ENCODE measurements around the gene AHNAK.
"Not testable (repeated sequence)": the region's sequence is repeated elsewhere in the genome, so short reads cannot be mapped to it uniquely, and the experiment has no call there.

The AHNAK gene

DNA sequence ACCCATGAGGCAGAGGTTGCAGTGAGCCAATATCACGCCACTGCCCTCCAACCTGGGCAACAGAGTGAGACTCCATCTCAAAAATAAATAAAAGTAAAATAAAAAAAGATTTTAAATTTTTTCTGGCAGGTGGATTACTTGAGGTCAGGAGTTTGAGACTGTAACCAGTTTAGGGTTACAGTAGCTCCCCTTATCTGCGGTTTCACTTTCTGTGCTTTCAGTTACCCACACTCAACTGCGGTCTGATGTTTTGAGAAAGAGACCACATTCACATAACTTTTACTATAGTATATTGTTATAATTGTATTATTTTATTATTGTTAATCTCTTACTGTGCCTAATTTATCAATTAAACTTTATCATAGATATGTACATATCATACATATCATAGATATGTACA lies 160.5 kb downstream of the AHNAK start:
- DNase-seq (ENCODE audit: low read depth, low spot score): not testable (repeated sequence)

DNA sequence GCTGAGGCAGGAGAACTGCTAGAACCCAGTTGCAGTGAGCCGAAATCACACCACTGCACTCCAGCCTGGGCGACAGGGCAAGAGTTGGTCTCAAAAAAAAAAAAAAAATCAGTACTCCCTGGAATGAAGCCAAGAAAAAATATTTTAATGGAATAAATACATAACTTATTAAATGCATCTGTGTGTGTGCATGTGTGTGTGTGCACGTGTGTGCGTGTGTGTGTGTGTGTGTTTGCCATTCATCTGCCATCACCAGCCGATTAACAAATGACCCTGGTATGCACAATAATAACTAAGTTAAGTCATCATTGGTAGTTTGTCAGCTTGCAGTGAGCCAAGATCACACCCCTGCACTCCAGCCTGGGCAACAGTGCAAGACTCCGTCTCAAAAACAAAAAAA lies 162.8 kb downstream of the AHNAK start:
- DNase-seq (ENCODE audit: low read depth, low spot score): no peak

Data from activated CD4-positive, CD25-positive, alpha-beta regulatory T cell treated with anti-CD3 and anti-CD28 coated beads, Interleukin-2, amount 50 U/mL, for 16 hours (primary cell).